ENCODE data around the gene APLP2.
"Not testable (repeated sequence)": the region's sequence is repeated elsewhere in the genome, so short reads cannot be mapped to it uniquely, and the experiment has no call there.

The APLP2 gene

DNA sequence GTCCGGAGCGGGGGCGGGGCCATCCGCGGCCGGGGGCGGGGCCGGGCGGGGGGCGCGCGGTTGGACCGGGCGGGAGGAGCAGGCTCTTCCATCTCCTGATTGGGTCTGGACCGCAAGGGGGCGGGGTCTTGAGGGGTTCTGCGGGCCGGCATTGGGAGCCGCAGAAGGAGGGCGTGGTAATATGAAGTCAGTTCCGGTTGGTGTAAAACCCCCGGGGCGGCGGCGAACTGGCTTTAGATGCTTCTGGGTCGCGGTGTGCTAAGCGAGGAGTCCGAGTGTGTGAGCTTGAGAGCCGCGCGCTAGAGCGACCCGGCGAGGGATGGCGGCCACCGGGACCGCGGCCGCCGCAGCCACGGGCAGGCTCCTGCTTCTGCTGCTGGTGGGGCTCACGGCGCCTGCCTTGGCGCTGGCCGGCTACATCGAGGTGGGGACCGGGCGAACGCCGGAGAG is at the start of gene APLP2:
APLP2 (plus strand) TSS at position 236 of the 450 bp plus-strand sequence; CDS start at position 320, 84 bp downstream.
- peak; percentile 80 to 94 (median 88) for DNase-seq

DNA sequence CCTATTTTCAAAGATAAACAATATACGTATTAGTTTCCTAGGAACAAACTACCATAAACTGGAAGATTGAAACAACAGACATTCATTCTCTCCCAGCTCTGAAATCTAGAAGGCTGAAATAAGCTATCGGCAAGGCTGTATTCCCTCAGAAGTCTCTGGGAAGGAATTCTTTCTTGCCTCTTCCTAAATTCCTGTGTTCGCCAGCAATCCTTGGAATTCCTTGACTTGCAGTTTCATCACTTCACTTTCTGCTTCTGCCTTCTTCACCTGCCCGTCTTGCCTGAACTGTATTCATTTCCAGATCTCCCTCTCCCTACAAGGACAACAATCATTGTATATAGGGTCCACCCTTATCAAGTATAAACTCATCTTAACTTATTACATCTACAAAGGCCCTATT is 49.4 kb upstream of the APLP2 start:
- DNase-seq: no peak

DNA sequence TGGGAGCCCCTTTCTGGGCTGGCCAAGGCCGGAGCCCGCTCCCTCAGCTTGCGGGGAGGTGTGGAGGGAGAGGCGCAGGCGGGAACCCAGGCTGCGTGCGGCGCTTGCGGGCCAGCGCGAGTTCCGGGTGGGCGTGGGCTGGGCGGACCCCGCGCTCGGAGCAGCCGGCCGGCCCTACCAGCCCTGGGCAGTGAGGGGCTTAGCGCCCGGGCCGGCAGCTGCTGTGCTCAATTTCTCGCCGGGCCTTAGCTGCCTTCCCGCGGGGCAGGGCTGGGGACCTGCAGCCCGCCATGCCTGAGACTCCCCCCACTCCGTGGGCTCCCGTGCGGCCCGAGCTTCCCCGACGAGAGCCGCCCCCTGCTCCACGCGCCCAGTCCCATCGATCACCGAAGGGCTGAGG is 48.1 kb upstream of the APLP2 start:
- not testable (repeated sequence) for DNase-seq

DNA sequence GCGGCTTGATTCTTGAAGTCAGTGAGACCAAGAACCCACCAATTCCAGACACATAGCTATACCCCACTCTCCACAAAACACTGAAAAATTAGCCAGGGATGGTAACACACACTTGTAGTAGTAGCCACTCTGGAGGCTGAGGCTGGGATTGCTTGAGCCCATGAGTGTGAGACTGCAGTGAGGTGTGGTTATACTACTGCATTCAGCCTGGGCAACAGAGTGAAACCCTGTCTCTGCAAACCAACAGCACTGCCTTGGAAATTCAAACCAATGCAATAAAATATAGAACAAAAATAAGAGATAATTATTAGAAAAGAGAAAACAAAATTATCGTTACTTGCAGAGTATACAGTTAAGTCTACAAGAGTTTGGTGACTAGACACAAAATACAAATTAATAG is 46.9 kb upstream of the APLP2 start:
- no peak for DNase-seq

DNA sequence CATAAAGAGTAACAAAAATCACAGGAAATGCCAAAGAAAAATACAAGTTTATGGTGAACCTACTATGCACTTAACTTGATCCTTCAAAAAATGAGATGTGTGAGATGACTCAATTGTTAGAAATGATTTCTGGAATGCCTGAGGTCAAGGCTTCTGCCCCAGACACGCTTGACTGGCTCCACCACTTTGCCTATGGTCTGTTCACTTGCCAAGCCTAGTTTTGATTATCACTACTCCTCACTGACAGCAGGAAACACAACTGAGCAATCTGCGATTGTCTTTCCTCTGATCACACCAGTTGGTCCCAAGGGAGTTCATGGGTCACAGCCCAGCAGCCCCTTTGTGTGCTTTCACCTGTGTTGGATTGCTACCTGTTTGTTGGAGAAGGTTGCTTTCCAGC is 46.5 kb upstream of the APLP2 start:
- DNase-seq: no peak

DNA sequence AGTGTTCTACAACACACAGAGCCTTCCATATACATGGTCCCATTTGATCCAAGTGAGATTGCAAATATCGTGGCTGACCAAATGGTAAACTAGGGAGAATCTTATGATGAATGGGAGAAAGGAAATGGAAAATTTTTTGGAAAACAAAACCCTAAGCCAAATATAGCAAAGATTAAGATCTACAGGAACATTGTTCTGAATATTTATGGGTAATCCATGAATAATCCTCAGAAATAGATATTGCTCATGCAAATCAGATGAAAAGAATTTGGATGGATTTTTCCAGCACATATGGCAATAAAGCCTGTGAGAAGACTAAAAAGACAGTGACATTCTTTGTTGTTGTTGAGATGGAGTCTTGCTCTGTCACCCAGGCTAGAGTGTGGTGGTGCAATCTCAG is 45.3 kb upstream of the APLP2 start:
- no peak for DNase-seq

DNA sequence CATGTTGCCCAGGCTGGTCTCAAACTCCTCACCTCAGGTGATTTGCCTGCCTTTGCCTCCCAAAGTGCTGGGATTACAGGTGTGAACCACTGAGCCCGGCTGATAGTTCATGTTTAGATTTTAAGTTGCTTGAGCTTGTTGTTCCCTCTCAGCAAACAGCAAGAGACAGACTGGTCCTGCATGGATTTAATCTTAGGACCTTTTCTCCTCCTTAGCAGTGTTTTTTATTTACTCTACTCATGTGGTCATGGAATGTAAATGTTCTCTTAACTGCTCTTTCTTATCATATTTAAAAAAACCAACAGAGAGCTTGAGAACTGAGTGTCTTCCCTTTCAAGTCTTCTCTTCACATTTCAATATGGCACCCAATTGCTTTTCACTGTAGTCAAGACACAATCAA is 44.3 kb upstream of the APLP2 start:
- DNase-seq: no peak

DNA sequence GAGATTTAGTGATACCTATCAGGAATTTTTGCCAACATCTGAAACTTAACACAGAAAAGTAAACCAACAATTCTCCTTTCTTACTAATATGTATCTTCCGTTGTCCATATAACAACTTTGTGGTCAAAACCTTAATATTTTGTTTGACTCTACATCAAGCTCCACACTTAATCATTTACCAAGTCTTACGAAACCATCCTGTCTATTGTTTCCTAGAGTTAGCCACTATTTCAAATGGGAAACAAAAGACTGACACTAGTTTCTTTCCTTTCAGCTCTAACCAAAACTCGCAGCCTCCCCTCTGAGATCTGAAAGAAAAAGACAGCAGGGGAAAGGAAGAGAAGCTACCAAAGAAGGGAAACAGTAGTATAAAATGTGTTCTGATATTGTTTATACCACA is 40.6 kb upstream of the APLP2 start:
- DNase-seq: no peak

DNA sequence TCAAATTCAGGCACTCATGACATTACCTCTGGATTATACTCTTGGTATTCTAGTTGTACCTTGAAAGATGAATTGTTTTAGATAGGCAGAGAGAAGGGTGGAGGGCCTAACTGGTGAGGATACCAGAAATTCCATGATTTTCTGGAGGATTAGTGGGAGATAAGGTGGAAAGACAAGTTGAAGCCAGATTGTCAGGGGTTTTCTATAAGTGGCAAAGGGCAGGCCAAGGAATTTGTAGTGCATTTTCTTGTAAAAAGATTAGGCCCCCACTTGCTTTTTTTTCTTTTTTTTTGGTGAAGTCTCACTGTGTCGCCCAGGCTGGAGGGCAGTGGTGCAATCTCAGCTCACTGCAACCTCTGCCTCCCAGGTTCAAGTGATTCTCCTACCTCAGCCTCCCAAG is 38.6 kb upstream of the APLP2 start:
- no peak for DNase-seq

DNA sequence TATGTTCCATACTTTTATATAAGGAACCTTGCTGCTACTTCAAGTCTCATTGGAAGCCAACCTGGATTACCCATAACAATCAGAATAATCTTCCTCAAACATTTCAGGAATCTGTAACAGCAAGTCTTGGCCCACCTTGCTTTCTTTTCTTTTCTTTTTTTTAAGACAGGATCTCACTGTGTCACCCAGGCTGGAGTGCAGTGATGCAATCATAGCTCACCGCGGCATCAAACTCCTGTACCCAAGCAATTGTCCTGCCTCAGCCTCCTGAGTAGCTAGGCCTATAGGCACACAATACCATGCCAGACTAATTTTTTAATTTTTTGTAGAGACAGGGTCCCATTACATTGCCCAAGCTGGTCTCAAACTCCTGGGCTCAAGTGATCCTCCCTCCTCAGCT is 37.7 kb upstream of the APLP2 start:
- no peak for DNase-seq

DNA sequence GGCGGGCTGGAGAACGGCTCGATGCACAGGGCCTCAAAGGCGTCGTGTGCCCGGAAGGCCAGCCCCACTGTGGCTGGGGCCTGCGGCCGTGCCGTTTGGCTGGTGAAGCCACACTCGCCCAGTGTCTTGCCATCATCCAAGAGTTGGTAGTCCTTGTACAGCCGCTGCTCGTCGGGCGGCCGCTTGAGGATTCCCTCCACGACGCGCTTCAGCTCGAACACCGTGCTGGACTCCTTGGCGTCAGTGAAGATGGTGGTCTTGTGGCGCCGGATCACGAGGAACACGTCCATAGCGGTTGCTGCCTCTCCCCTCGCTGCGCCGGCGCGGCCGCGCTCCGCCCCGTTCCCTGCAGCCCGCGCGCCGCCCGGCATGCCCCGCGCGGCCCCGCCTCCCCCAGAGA is 36.8 kb upstream of the APLP2 start:
- no peak for DNase-seq

DNA sequence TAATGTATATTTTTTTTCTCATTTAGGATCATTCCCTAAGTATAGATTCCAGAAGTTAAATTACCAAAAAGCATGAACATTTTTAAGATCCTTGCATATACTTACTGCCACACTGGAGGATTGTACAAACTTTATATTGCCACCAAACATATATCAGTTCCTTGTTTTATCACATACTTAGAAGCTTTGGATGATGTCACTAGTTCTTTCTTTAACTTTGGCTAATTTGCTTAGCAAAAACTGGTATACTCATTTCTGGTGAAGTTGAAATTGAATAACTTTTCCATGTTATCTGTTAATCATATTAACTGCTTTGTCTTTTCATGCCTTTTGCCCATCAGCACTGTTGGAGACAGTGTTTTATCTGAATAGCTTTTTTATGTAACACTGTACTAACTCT is 35.5 kb upstream of the APLP2 start:
- DNase-seq: no peak

DNA sequence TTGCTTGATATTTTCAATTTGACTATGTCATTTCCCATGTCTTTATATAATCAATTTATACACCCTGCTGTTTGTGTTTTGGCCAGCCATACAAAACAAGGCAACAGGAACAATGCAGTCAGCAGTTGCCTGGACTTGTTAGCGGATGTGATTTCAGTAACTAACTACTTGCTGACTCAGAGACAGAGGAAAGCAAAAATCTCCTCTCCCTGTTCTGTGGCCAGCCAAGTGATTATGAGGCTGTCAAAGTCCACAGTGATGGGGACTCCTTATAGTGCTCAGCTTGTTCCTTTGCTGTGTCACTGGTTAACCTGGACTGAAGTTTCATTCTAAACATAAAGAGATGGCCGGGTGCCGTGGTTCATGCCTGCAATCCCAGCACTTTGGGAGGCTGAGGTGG is 32.6 kb upstream of the APLP2 start:
- no peak for DNase-seq

DNA sequence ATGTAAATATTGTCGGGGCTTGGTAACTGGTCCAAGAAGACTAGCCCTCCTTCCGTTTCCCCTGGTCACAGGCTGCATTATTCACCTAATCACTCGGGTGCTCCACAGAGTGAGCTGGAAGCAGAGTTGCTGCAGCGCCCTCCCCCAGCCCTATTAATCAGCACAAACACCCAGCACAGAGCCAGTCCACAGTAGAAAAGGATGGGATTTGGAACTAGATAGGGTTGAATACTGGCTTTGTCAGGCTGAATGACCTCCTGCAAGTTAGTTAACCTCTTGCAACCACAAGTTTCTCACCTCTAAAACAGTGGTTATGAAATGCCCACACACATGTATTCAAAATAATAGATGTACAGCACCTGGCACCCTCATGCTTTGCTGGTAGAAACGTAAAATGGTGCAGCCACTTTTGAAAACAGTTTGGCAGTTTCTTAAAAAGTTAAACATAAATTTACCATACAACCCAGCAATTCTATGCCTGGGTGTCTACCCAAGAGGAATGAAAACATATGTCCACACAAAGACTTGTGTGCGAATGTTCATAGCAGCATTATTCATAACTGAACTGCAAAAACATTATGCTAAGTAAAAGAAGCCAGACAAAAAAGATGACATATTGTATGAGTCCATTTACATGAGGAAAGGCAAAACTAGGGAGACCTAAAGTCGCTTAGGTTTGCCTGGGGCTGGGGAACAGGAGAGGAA is 31.7 kb upstream of the APLP2 start:
- DNase-seq: no peak

DNA sequence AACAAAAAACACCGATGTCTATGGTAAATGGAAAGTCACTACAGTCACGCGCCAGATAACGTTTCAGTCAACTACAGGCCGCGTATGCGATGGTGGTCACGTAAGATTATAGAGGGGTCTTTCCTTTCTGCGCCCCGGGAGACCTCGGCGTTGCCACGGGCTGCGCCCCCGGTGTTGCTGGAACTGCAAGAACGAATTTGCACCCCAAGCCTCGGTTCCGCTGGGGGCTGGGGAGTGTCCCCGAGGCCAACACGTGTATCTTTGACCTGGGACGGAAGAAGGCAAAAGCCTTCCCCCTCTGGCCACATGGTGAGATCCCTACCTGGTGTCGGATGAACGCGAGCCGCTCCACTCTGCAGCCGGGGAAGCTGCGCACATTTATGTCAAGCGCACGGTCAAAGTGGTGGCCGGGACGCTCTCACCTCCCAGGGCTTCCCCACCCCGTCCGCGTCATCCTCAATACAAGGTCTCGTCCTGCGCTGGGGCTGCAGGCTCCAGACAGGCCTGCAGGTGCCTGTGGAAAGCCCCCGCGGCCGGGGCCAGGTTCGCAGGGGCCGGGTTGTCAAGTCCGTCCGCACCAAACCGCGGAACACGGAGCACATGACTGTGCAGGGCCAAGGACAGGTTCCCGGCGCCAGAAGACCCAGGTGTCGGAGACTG is 29.3 kb upstream of the APLP2 start:
- no peak for DNase-seq

DNA sequence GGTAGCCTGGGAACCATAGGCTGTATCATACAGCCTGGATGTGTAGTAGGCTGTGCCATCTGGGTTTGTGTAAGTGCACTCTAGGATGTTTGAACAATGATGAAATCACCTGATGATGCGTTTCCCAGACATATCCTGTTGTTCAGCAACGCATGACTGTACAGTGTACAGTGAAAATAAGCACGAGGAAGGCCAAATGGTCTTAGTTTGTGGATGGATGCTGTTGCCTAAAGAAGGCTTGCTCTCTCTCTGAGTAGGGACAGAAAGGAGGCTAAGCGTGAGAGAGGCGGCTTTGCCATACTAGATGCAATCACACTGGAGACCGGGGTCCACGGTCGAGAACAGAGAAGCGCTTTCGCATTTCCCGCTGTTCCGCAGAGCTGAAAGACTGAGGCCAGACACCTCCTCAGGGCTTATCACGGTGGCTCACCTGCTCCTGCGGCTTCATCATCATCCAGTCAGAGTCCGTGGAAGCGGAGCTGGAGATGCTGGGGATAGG is 27.6 kb upstream of the APLP2 start:
- DNase-seq: no peak

DNA sequence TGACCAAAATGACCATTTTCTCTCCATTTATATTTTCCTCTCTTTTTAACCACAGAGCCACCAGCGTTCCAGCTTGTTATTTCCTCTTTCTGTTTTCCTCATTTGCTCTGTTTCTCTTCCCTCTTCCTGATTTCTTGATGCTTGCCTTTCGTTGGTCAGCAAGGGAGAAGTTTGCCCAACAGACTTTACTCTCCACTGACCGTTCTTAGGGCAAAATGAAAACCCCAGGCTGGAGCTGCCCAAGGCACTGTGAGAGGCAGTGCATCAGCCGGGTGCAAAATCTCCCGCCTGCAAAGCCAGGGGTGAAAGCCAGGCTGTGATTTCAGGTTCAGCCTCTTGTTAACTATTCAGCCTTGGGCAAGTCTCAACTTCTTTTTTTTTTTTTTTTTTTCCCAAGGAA is 26.1 kb upstream of the APLP2 start:
- no peak for DNase-seq

DNA sequence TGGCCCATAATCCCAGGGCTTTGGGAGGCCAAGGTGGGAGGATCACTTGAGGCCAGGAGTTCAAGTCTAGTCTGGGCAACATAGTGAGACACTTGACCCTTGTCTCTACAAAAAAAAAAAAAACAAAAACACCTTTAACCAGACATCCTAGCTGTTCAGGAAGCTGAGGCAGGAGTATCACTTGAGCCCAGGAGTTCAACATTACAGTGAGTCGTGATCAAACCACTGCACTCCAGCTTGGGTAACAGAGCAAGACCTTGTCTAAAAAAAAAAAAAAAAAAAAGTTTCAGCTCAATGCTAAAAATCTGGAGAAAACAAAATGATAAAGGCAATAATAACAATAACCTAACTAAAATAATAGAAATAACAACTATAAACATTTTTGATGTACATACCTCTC is 22.6 kb upstream of the APLP2 start:
- no peak for DNase-seq

DNA sequence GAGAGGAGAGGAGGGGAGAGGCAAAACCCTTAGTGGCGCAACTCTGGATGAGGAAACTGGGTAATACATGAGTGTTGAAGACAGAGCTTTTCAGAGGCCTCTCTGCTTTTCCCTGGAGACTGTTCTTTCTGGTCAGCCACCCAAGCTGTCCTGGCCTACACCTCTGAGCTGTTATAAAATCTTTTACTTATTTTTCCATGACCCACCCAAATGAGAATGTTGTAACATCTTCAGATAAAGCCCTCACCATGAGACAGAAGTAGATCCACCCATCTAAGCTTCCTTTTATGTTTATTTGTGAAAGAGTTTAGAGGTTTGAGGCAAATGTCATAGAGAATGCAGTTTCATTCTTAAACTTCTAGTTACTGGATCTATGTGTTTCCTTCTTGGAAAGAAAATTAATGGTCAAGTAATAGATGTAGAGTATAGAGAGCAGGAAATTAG is 20.3 kb upstream of the APLP2 start:
- DNase-seq: no peak

DNA sequence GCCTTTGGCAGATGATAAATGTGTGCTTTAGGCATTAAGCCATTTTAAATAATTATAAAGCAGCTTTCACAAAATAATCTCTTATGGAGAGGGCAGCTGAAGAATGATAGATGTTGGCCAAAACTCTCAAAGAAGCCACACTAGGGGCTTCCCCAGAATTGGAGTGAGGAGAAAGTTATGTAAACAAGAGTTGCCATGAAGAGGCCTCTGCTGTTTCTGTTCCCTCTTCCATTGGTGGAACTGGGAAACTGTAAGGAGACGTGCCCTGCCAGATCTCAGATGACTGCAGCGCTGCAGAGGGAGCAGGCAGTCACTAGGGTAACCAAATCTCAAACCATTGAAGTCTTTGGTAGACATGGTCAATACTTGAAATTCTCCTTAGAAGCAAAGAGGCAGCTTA is 19.4 kb upstream of the APLP2 start:
- DNase-seq: no peak

DNA sequence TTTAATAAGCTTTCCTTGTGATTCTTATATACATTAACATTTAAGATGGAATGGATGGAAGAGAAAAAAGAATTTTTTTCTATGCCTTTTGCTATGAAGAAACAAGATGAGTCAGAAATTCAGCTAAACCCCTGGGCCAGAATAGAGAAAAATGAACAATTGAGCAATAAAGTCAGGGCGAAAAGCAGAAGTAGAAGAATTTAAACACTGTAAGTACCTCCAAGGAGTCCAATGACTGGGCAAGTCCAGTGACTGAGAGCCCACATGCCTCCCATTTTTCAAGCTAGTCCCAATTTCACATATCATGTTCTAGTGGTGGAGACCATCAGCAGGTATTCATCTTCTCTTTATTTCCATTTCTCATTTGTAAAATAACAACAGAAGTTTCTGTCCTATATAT is 18.6 kb upstream of the APLP2 start:
- DNase-seq: no peak

DNA sequence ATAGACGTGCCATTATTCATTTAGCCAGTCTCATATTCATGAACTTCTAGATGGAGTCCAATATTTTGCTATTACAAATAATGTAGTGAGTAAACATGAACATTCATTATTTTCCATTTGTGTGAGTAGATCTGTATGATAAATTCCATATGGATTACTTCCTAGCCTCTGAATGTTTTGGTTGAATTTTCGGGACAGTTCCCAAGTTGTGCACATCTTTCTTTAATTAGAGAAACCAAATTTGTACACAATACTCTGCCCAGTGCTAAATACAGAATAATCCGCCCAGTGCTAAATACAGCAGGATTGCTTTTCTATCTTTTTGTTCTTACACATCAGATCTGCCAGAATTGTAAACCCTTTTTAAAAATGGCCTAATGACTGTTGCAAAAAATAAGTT is 17.1 kb upstream of the APLP2 start:
- no peak for DNase-seq

DNA sequence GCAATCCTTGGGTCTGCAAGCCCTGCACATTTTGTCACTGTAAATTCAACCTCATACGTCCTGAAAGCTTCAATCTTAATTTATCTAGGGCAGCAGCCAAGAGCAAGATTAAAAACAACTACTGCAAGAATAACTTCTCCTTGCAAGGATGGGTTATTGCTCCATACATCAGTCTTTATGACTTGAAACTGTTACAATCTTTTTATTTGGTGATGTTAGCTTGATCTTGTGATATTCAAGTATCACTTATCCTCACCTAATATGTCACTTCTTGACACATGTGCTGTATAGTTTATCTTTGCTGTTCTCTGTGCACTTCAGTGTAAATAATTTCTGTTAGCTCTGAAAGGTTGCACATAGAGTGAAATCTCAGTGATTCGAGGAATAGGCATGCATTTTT is 14.7 kb upstream of the APLP2 start:
- DNase-seq: no peak

DNA sequence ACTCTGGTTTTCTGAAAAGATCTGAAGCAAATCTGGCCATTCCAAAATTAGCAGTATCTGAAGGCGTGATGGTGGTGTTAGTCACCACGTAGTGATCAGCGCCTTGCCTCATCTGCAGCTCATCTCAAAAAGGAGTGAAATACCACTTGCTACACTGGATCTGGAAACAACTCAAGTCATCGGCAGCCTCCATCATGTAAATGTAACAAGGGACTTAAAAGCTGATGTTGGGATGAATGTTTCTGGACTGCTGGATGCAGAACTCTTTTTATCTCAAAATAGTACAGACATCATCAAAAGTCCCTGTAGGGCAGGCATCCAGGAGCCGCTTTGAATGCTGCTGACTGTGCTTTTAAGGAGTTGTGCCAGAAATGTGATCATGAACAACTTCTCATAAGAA is 14.1 kb upstream of the APLP2 start:
- no peak for DNase-seq

DNA sequence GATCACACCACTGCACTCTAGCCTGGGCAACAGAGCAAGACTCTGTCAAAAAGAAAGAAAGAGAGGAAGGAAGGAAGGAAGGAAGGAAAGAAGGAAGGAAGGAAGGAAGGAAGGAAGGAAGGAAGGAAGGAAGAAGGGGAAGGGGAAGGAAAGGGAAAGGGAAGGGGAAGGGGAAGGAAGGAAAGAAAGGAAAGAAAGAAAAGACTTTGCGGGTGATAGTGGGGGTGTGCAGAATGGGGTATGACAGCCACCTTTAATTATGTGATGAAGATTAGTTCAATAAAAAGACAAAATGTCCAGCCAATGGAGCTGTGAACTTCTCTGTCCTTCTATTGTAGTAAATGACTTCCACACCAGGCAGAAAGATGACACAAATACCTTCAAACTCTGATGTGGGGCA is 8.7 kb upstream of the APLP2 start:
- DNase-seq: no peak

Measured in activated naive CD4-positive, alpha-beta T cell (primary cell).